IMR-90 (cell line): ENCODE results near the gene MLST8. TPM values are rescaled to one million over a fixed set of nuclear protein-coding genes. Genes with fewer than 3 reads are reported as not detected.

Source experiments
- ATAC-seq: fragments of 200-7000 bp; cut with Tn5 transposase; 2 replicates; pipeline ENCODE4 v1.9.1; 2020; ENCODE audit warnings: low read depth, mild to moderate bottlenecking, moderate library complexity
- BruUV-seq: library from RNA; stranded (reverse); fragments of 400-500 nt; replicated peaks from 2 replicates; lab custom pipeline; 2021; lab: Mats Ljungman, UMichigan
- CTCF ChIA-PET: fragments of 300-600 bp; formaldehyde crosslinking; extraction: SDS; loops from one replicate; lab custom pipeline; 2021; ENCODE audit warnings: antibody characterized with exemption; lab: Yijun Ruan, JAX
- POLR2A ChIA-PET: fragments of 300-600 bp; sonication (Branson Sonifier 250); formaldehyde crosslinking; loops from one replicate; lab custom pipeline; 2022; ENCODE audit warnings: antibody characterized with exemption; ENCODE audit not compliant: unreplicated experiment; lab: Charles Lee
- DNase-seq: peaks from one replicate; pipeline ENCODE4 v3.0.0; 2013
- H2AFZ ChIP-seq: replicated peaks from 2 replicates; pipeline ENCODE3; 2013; ENCODE audit warnings: low read length, mild to moderate bottlenecking; ENCODE audit not compliant: poor library complexity
- H2AK5ac ChIP-seq: 2 replicates; pipeline ENCODE4 v1.6.1; 2013; ENCODE audit warnings: low read depth, low read length, inconsistent platforms
- H2AK9ac ChIP-seq: replicated peaks from 2 replicates; pipeline ENCODE3; 2013; ENCODE audit warnings: mild to moderate bottlenecking, low read depth, low read length, moderate library complexity; ENCODE audit not compliant: poor library complexity
- H2BK120ac ChIP-seq: 2 replicates; pipeline ENCODE4 v1.6.1; 2013; ENCODE audit warnings: low read depth, low read length, inconsistent platforms
- H2BK15ac ChIP-seq: 3 replicates; pipeline ENCODE4 v1.6.1; 2013; ENCODE audit warnings: low read depth, low read length, inconsistent platforms
- H2BK20ac ChIP-seq: 2 replicates; pipeline ENCODE4 v1.6.1; 2013; ENCODE audit warnings: low read depth, mild to moderate bottlenecking, inconsistent platforms, low read length, moderate library complexity
- H2BK5ac ChIP-seq: 2 replicates; pipeline ENCODE4 v1.6.1; 2013; ENCODE audit warnings: mild to moderate bottlenecking, low read depth, low read length, inconsistent platforms; ENCODE audit not compliant: poor library complexity, severe bottlenecking
- H3K14ac ChIP-seq: replicated peaks from 2 replicates; pipeline ENCODE4 v1.6.1; 2013; ENCODE audit warnings: low read depth, low read length, inconsistent platforms
- H3K18ac ChIP-seq: 2 replicates; pipeline ENCODE4 v1.6.1; 2013; ENCODE audit warnings: low read depth, low read length, control low read depth
- H3K23ac ChIP-seq: 2 replicates; pipeline ENCODE4 v1.6.1; 2013; ENCODE audit warnings: low read depth, low read length, inconsistent platforms
- H3K27ac ChIP-seq: 2 replicates; pipeline ENCODE4 v1.5.1; 2013; ENCODE audit warnings: mild to moderate bottlenecking, control low read depth, low read length; ENCODE audit not compliant: insufficient read depth
- H3K27me3 ChIP-seq: 2 replicates; pipeline ENCODE4 v1.6.1; 2013; ENCODE audit warnings: low read length; ENCODE audit not compliant: control insufficient read depth, insufficient read depth
- H3K36me3 ChIP-seq: 2 replicates; pipeline ENCODE4 v1.6.1; 2013; ENCODE audit warnings: low read length, mixed read lengths; ENCODE audit not compliant: control insufficient read depth, insufficient read depth
- H3K4ac ChIP-seq: 2 replicates; pipeline ENCODE4 v1.6.1; 2013; ENCODE audit warnings: low read depth, low read length, inconsistent platforms
- H3K4me1 ChIP-seq: 2 replicates; pipeline ENCODE4 v1.6.1; 2013; ENCODE audit warnings: low read length, mixed read lengths; ENCODE audit not compliant: control insufficient read depth, insufficient read depth
- H3K4me2 ChIP-seq: 2 replicates; pipeline ENCODE4 v1.6.1; 2013; ENCODE audit warnings: low read depth, mild to moderate bottlenecking, control low read depth, low read length, moderate library complexity
- H3K4me3 ChIP-seq: 2 replicates; pipeline ENCODE4 v1.5.1; 2013; ENCODE audit warnings: low read depth, mild to moderate bottlenecking, control low read depth, low read length, moderate library complexity; ENCODE audit not compliant: insufficient read depth
- H3K56ac ChIP-seq: 2 replicates; pipeline ENCODE4 v1.6.1; 2013; ENCODE audit warnings: low read length, inconsistent platforms; ENCODE audit not compliant: insufficient read depth; ENCODE audit errors: extremely low read depth
- H3K79me1 ChIP-seq, 2 experiments: 2 replicates each; pipeline ENCODE4 v1.6.1; 2013; ENCODE audit warnings: low read length in 2 of 2, inconsistent platforms in 1 of 2, low read depth in 1 of 2
- H3K9ac ChIP-seq: 2 replicates; pipeline ENCODE4 v1.6.1; 2013; ENCODE audit warnings: low read depth, low read length, control low read depth
- H3K9me1 ChIP-seq: 2 replicates; pipeline ENCODE4 v1.6.1; 2013; ENCODE audit warnings: low read length, inconsistent platforms; ENCODE audit not compliant: insufficient read depth
- H3K9me3 ChIP-seq: 2 replicates; pipeline ENCODE4 v1.6.1; 2013; ENCODE audit warnings: low read length; ENCODE audit not compliant: control insufficient read depth, insufficient read depth
- H4K20me1 ChIP-seq: 2 replicates; pipeline ENCODE4 v1.6.1; 2013; ENCODE audit warnings: low read length, inconsistent platforms; ENCODE audit not compliant: insufficient read depth
- H4K5ac ChIP-seq: 2 replicates; pipeline ENCODE4 v1.6.1; 2013; ENCODE audit warnings: mild to moderate bottlenecking, low read depth, low read length, control low read depth
- H4K8ac ChIP-seq, 2 experiments: 2 replicates each; pipeline ENCODE4 v1.6.1; 2013; ENCODE audit warnings: low read depth in 2 of 2, low read length in 2 of 2, control low read depth in 1 of 2, inconsistent platforms in 1 of 2
- H4K91ac ChIP-seq: 2 replicates; pipeline ENCODE4 v1.6.1; 2013; ENCODE audit warnings: low read depth, low read length, inconsistent platforms; ENCODE audit not compliant: insufficient read depth
- CHD1 ChIP-seq: IDR thresholded peaks from 2 replicates; pipeline ENCODE4 v1.6.1; 2012; ENCODE audit warnings: low read depth, low read length, improper control_type of control experiment
- MXI1 ChIP-seq: IDR thresholded peaks from 2 replicates; pipeline ENCODE4 v1.6.1; 2012; ENCODE audit warnings: low read depth, mild to moderate bottlenecking, low read length, moderate library complexity, borderline replicate concordance
- RCOR1 ChIP-seq: IDR thresholded peaks from 2 replicates; pipeline ENCODE4 v1.6.1; 2012; ENCODE audit warnings: mild to moderate bottlenecking, low read length, improper control_type of control experiment; ENCODE audit not compliant: insufficient replicate concordance
- WGBS, 2 experiments: methylation state at CpG; one replicate each; pipeline versions ENCODE4 v1.1.5 to v1.1.7; 2013; ENCODE audit warnings: missing lambda C conversion rate in 2 of 2; ENCODE audit not compliant: insufficient read length in 1 of 2; ENCODE audit errors: extremely low coverage in 2 of 2; 5-methylcytosine and 5-hydroxymethylcytosine counted together
- dilution Hi-C: fragments of 300-500 bp; cut with HindIII; formaldehyde crosslinking; loops from one replicate; pipeline ENCODE4 v1.14.3; 2018; ENCODE audit warnings: low sequenced_read_pairs; ENCODE audit not compliant: unreplicated experiment
- in situ Hi-C: fragments of 300-500 bp; cut with MboI; formaldehyde crosslinking; loops from 3 replicates; pipeline ENCODE4 v1.14.3; 2019; ENCODE audit warnings: low sequenced_read_pairs, inconsistent platforms, mixed read lengths
- intact Hi-C: fragments of 100-400 bp; cut with micrococcal nuclease; formaldehyde crosslinking; loops from 2 replicates; pipeline ENCODE4 v1.10.0; 2022
- polyA plus RNA-seq, 3 experiments: library from polyadenylated mRNA; depleted of rRNA; stranded (reverse); fragments of >200 nt; gene quantifications; 2 replicates each; pipeline ENCODE4 v1.2.3, GENCODE V29; 2012; ENCODE audit warnings: low replicate concordance in 1 of 3
- total RNA-seq: library from RNA; depleted of rRNA; stranded (reverse); fragments of >200 nt; gene quantifications from 2 replicates; pipeline ENCODE4 v1.2.3, GENCODE V29; 2012
- TF ChIP-seq, protein P1 (sequence below): conservative IDR thresholded peaks from 2 replicates; pipeline ENCODE4 v1.5.1; 2012; ENCODE audit warnings: mild to moderate bottlenecking, low read depth, low read length, improper control_type of control experiment

Gene MLST8
- total and polyA plus RNA-seq, 2 of the 4 experiments (the other 2 are of a cell fraction): 34.4 to 93.7 TPM

GRCh38 chr16:2167068-2167638 lies 38.1 kb upstream of the MLST8 start:
- ATAC-seq: no peak
- no peaks in the 10 kb centered on the region for H3K9me3 ChIP-seq
- H4K91ac ChIP-seq: no peak overlapping the region
- no peak overlapping the region for H2AFZ ChIP-seq
- H3K4me1 ChIP-seq: no peaks in the 10 kb centered on the region
- no peak for DNase-seq
- no peak overlapping the region for H3K14ac ChIP-seq
- no peak overlapping the region for H4K5ac ChIP-seq
- H3K23ac ChIP-seq: no peak overlapping the region
- H3K27ac ChIP-seq: no peak overlapping the region
- no TSS peak for BruUV-seq
- peaks cover 39% of the 10 kb centered on the region for H4K20me1 ChIP-seq
- no peak overlapping the region for H2BK15ac ChIP-seq
- H2AK5ac ChIP-seq: no peak overlapping the region
- in situ Hi-C loops (no loop called here), intact Hi-C loops (no loop called here), dilution Hi-C loops (no loop called here)
- H3K4me2 ChIP-seq: no peak overlapping the region
- H2BK5ac ChIP-seq: no peak overlapping the region
- no peak overlapping the region for H3K4ac ChIP-seq
- H3K18ac ChIP-seq: no peak overlapping the region
- H3K36me3 ChIP-seq: peaks cover 46% of the 10 kb centered on the region
- H3K56ac ChIP-seq: no peak overlapping the region
- no peak overlapping the region for H3K9ac ChIP-seq
- H2BK120ac ChIP-seq: no peak overlapping the region
- H3K9me1 ChIP-seq: 0 out of 2 replicates have a peak, but pooled peaks cover 2% of the 10 kb centered on the region
- no peak overlapping the region for H4K8ac ChIP-seq
- H3K4me3 ChIP-seq: no peak overlapping the region
- no peak overlapping the region for H2BK20ac ChIP-seq
- no peak for TF ChIP-seq RCOR1
- TF ChIP-seq, protein P1, sequence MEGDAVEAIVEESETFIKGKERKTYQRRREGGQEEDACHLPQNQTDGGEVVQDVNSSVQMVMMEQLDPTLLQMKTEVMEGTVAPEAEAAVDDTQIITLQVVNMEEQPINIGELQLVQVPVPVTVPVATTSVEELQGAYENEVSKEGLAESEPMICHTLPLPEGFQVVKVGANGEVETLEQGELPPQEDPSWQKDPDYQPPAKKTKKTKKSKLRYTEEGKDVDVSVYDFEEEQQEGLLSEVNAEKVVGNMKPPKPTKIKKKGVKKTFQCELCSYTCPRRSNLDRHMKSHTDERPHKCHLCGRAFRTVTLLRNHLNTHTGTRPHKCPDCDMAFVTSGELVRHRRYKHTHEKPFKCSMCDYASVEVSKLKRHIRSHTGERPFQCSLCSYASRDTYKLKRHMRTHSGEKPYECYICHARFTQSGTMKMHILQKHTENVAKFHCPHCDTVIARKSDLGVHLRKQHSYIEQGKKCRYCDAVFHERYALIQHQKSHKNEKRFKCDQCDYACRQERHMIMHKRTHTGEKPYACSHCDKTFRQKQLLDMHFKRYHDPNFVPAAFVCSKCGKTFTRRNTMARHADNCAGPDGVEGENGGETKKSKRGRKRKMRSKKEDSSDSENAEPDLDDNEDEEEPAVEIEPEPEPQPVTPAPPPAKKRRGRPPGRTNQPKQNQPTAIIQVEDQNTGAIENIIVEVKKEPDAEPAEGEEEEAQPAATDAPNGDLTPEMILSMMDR: no peak
- no peak for TF ChIP-seq MXI1
- no peak for TF ChIP-seq CHD1
- ChIA-PET POLR2A (no interaction called here), CTCF (no interaction called here)
- H3K79me1 ChIP-seq: peaks cover 0 to 26% of the 10 kb centered on the region in 2 experiments
- WGBS, 2 experiments: 100% methylated on average over 9 of the region's 18 CpGs; no CpG with 5 or more reads in 1 of the 2 experiments
- no peaks in the 10 kb centered on the region for H3K27me3 ChIP-seq
- H2AK9ac ChIP-seq: no peak overlapping the region
